ENCODE data around the gene ZNF598. TPM values are rescaled to one million over a fixed set of nuclear protein-coding genes. Genes with fewer than 3 reads are reported as not detected.

The ZNF598 gene
- polyA plus RNA-seq (ENCODE audit: insufficient read length in 12 of 12), result 10 to 100 TPM in 11 of 12 donors, not detected in 1; 13.6 to 32.2 (median 18.6) TPM
- long read RNA-seq, donor 1, partial matches to known transcripts, result 388 of 423 reads
- long read RNA-seq, donor 1, other reads (novel, unspliced or antisense), result 32 of 423 reads
- long read RNA-seq, donor 2, partial matches to known transcripts, result 0 of 4 reads
- long read RNA-seq, donor 2, other reads (novel, unspliced or antisense), result 0 of 4 reads
- long read RNA-seq, donor 3, partial matches to known transcripts, result 0 of 2 reads
- long read RNA-seq, donor 3, other reads (novel, unspliced or antisense), result 0 of 2 reads
- long read RNA-seq, donor 4, partial matches to known transcripts, result 0 of 2 reads
- long read RNA-seq, donor 4, other reads (novel, unspliced or antisense), result 0 of 2 reads
- long read RNA-seq, donor 5, partial matches to known transcripts, result 40 of 45 reads
- long read RNA-seq, donor 5, other reads (novel, unspliced or antisense), result 0 of 45 reads
- long read RNA-seq, donor 6, result 0 reads
- long read RNA-seq, donor 7, partial matches to known transcripts, result 0 of 2 reads
- long read RNA-seq, donor 7, other reads (novel, unspliced or antisense), result 0 of 2 reads
- long read RNA-seq, donor 8, partial matches to known transcripts, result 50 of 54 reads
- long read RNA-seq, donor 8, other reads (novel, unspliced or antisense), result 0 of 54 reads
- long read RNA-seq, donor 9, partial matches to known transcripts, result 0 of 3 reads
- long read RNA-seq, donor 9, other reads (novel, unspliced or antisense), result 0 of 3 reads
- long read RNA-seq, donor 10, partial matches to known transcripts, result 0 of 4 reads
- long read RNA-seq, donor 10, other reads (novel, unspliced or antisense), result 0 of 4 reads
- long read RNA-seq, donor 11, partial matches to known transcripts, result 0 of 1 reads
- long read RNA-seq, donor 11, other reads (novel, unspliced or antisense), result 0 of 1 reads

DNA sequence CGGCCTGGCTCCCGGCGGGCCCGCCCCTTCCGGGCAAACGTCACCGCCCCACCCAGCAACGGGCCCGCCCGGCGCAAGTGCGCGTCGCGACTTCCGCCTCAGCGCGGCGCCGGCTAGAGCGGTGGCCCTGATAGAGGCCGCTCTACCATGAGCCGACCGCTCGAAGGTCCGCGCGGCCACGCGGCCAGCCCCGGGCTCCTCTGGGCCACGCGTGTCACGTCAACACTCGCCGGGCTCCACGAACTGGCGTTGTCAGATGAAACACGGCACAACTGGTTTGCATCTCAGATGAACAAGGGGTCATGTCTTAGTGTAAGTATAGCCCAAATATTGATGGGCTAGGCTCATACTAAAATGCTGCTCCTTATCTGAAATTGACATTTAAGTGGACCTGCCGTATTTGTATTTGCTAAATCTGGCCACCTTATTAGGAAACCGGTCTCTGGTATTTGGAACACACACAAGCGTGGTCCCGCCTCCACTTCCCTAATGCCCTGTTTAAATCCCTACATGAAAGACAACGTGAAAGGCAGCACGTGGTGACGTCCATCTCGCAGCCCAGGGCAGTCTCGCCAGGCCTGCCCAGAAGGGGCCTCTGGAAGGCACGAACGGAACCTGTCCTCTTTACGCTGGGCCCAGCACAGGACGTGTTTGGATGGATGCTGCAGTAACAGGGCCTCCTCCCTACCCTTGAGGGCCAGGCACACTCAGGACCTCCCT, at the start of gene ZNF598:
Gene ZNF598, minus strand, starts transcription at position 31 of the 720 bp plus-strand sequence.
- peak; percentile 88 for DNase-seq

DNA sequence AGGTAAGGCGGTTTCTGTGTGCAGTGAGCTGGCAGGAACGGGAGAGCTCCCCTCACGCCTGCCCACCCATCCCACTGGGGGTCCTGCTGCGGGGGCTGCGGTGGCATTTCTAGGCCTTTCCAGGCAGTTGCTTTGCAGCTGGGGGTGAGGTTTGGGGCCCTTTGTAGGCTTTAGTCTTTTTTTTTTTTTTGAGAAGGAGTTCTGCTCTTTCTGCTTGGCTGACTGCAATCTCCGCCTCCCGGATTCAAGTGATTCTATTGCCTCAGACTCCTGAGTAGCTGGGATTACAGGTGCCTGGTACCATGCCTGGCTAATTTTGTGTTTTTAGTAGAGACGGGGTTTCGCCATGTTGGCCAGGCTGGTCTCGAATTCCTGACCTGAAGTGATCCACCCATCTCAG, 49.3 kb upstream of the ZNF598 start:
- DNase-seq, result no peak

DNA sequence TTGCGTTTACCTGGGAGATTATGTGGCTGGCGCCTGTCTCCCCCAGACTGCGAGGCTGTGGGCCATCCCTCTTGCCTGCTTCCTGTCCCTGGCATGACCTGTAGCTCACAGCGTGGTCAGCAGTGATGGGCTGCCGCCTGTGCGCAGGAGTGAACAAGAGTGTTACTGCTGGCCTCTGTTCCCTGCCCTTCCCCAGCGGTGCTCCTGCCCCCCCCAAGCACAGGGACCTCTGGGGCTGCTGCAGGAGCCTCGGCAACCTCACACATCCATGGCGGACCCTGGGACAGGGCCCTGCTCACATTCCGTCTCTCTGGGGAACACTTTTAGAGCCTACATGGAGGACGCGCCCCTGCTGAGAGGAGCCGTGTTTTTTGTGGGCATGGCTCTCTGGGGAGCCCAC, 48.8 kb upstream of the ZNF598 start:
- DNase-seq, result no peak

DNA sequence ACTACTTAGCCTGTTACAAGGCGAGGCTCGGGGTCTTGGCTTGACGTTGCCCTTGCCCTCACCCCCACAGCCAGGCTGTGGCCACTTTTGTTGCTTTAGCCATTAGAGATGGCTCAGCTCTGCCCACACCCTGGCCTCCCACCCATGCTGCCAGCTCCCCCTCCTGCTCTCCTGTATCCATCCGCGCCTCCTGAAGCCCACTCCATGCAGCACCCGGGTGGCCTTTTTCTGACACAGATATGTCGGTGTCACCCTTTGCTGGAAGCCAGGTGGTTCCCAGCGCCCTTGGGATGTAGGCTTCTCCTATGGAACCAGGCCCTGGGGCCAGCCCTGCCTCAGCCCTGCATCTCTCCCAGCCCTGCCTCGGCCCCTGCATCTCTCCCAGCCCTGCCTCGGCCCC, 47.8 kb upstream of the ZNF598 start:
- no peak for DNase-seq

GRCh38 chr16:2056681-2057407, 47.2 kb upstream of the ZNF598 start:
- DNase-seq, result no peak

DNA sequence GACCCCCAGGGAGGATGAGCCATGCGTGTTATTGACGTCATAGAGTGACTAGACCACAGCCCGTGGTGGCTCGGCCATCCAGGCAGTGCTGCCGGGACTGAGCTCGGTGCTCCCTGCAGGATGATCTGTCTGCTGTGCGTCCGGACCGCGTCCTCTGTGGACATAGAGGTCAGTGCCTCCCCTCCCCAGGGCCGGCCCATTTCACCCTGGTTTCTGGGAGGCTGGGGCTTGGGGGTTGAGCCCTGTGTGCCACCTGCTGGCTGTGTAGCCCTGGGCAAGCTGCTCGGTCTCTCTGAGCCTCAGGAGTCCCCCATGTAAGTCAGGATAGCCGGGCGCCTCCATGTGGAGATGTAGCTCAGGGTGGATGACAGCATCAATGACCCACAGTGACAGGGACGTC, 46.5 kb upstream of the ZNF598 start:
- DNase-seq, result no peak

GRCh38 chr16:2054543-2055245, 45.1 kb upstream of the ZNF598 start:
- DNase-seq, result no peak

GRCh38 chr16:2053897-2054296, 44.3 kb upstream of the ZNF598 start:
- DNase-seq, result no peak

DNA sequence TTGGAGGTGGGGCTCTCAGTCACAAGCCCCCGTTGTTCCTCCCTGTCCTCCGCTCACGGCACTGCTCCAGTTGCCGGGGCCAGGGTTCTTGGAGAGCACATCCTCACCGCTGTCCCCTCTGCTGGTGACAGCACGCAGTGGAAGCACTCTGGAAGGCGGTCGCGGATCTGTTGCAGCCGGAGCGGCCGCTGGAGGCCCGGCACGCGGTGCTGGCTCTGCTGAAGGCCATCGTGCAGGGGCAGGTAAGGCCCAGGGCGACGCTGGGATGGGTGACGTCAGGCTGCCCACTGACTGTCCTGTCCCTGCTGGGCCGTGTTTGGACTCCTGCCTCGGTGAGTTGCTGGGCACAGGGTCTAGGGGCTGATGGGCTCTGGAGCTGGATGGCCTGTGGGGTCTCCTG, 43.6 kb upstream of the ZNF598 start:
- no peak for DNase-seq

DNA sequence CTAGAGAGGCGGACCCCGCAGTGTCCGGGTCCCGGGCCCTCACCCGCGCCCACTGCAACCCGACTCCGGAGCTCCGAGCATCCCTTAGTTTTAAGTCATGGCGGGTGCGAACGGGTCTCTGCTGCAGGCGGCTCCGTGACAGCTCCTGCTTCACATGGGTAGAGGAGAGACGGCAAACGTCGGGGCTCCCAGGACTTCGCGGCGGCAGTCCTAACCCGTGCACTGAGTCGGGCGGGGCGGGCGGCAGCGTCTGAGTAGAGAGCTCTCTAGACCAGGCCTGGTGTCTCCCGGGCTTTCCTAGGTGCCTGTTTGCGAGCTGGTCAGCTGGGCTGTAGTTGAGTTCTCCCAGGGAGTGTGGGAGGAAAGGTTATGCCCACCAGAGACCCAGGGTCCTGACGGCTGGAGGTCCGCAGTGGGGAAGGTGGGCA, 38.5 kb upstream of the ZNF598 start:
- no peak for DNase-seq

DNA sequence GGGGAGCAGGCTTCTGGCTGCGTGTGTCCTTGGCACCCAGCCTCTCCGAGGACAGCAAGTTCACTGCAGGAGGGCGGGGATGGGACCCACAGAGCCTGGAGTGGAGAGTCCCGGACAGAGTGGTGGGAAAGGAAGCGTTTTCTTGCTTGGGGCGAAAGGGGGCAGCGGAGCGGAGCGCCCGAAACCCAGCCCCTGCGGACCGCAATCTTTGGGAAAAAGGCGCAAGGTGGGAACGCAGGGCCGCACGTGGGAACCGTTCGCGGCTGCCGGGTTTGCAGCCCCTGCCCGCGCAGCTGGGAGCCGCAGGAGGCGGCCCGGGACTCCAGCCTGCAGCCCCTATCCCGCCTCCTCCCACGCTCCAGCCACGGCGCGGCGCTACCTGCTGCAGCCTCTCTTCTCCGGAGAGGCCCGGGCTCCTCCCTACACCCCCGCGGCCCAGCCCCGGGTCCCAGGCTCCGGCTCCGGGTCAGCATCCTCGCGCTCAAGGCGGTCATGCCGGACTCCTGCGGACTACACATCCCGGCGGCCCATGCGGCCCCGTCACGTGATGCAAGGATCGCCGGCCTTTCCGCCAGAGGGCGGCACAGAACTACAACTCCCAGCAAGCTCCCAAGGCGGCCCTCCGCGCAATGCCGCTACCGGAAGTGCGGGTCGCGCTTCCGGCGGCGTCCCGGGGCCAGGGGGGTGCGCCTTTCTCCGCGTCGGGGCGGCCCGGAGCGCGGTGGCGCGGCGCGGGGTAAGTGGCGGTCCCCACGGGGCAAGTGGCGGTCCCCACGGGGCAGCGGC, 37.9 kb upstream of the ZNF598 start, which contains the start of the genes NTHL1 and TSC2:
Gene NTHL1, minus strand, starts transcription at position 505 of the 786 bp plus-strand sequence. Its CDS starts 11 bp downstream, at position 494.
Gene TSC2, plus strand, starts transcription at position 656 of the 786 bp plus-strand sequence. CDS start 631 bp downstream, outside the sequence.
- DNase-seq, result peak; percentile 97

GRCh38 chr16:2046893-2047329, 37.3 kb upstream of the ZNF598 start:
- DNase-seq, result no peak

- no peak for DNase-seq
These were observed 36.6 kb upstream of the ZNF598 start for GRCh38 chr16:2045965-2046892.

- no peak for DNase-seq
These were observed 34.9 kb upstream of the ZNF598 start for GRCh38 chr16:2044541-2044940.

DNA sequence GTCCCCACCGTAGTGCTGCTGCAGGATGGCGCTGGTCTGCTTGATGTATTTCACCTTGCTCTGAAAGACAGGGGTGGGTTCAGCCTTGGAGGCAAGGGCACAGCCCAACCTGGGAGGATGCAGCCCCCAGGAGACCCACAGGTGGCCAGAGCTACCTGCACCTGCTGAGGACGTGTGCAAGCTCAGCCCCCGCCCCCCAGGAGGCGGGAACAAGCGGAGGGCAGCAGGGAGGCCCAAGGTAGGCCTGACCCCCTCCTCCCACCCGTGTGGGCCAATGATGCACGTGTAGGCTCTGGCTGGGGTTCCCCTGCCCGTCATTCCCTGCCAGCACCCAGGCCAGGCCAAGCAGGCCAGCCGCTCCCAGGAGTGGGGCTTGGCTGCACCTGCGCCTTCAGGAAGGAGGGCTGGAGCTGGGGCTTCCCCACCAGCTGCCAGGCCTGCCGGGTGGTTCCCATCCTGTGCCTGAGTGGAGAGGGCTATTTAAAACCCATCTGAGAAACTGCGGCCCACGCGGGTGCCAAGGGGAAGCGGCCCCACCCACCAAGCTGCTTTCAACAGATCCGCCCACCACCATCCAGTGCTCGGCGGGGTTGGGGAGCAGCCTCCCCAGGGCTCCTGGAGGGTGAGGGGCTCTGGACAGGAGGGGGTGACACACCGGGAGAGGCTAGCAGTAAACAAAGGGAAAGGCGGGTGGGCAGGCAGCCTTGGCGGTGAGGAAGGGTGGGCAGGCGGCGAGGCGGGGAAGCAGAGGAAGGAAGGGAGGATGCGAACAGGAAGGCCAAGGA, 34.2 kb upstream of the ZNF598 start:
- no peak for DNase-seq

DNA sequence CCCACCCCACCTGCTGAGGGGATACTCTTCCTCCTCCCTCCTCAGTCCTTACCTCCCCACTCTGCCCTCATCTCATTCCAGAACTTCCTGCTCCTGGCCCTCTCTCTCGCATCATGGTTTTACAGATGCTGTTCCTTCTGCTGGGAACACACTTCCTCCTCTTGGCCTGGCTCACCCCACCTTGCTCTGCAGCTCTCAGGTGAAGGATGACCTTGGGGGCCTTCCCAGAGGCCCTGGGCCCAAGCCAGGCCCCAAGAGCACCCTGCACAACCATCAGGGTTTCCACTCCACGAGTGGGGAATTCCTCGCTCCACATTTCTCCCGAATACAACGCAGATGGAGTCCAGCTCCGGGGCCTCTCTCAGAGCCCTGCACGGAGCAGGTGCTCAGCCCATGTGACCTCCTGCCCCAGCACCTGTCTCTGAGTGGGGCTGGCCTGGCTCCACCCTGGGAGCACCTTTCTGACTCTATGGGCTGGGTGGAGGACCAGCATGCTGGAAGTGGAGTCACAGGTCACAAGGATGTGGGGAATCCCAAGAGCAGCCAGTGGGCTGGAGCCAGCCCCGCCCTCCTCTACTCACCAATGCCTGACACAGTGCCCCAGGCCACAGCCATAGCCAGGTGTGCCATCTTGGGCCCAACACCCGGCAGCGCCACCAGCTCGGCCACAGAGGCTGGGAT, 33.5 kb upstream of the ZNF598 start:
- DNase-seq, result no peak
